ENCODE measurements around the gene KCND3. TPM values are rescaled to one million over a fixed set of nuclear protein-coding genes. Genes with fewer than 3 reads are reported as not detected.

Gene KCND3
- total RNA-seq, 1 donor from 2014 or later: 0.86 TPM

DNA sequence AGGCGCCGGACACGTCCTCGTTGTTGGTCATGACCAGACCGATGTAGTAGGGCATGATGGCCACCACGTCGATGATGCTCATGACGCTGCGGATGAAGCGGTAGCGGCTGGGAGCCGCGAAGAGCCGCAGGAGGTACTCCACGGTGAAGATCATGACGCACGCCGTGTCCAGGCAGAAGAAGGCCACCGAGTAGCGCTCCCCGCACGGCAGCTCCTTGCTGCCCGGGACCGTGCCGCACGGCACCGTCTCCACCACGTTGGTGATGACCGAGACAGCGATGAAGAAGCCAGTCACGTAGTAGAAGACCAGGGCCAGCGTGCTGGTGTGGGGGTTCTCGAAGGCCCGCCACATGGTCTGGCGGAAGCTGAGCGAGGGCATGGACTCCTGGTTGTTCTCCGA is 7.6 kb downstream of the KCND3 start:
- peaks cover 81% of the 10 kb centered on the region for H3K27me3 Mint-ChIP-seq (ENCODE audit: low read depth)
- DNase-seq (ENCODE audit: low read depth, low spot score): no peak
- no peaks in the 10 kb centered on the region for H3K4me1 Mint-ChIP-seq
- no peak overlapping the region for H3K27ac Mint-ChIP-seq (ENCODE audit: unreplicated experiment)
- TF ChIP-seq, protein P1, sequence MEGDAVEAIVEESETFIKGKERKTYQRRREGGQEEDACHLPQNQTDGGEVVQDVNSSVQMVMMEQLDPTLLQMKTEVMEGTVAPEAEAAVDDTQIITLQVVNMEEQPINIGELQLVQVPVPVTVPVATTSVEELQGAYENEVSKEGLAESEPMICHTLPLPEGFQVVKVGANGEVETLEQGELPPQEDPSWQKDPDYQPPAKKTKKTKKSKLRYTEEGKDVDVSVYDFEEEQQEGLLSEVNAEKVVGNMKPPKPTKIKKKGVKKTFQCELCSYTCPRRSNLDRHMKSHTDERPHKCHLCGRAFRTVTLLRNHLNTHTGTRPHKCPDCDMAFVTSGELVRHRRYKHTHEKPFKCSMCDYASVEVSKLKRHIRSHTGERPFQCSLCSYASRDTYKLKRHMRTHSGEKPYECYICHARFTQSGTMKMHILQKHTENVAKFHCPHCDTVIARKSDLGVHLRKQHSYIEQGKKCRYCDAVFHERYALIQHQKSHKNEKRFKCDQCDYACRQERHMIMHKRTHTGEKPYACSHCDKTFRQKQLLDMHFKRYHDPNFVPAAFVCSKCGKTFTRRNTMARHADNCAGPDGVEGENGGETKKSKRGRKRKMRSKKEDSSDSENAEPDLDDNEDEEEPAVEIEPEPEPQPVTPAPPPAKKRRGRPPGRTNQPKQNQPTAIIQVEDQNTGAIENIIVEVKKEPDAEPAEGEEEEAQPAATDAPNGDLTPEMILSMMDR (conservative IDR thresholded peaks at IDR 0.05): no peak
- no peak overlapping the region for H3K4me3 Mint-ChIP-seq
- no peaks in the 10 kb centered on the region for H3K36me3 Mint-ChIP-seq (ENCODE audit: low read depth)
- no peaks in the 10 kb centered on the region for H3K9me3 Mint-ChIP-seq

DNA sequence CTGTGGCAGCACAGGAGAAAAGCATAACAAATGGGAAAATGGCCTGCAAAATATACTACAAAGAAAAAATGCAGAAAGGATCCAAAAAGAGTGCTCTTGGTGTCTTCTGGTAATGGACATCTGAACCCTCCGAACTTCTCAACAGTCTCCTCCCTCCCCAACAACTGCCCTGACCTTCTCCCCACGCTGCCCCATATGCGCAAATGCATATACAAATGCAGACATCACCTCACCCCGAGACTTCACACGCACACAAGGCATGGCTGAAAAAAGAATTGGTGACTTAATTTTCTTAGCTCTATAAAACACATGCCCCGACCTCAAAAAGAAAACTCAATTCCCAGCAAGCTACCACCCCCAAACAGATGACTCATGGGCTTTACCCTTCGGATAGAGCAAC is 8.4 kb downstream of the KCND3 start:
- TF ChIP-seq, protein P1 (conservative IDR thresholded peaks at IDR 0.05): no peak
- H3K4me1 Mint-ChIP-seq: no peaks in the 10 kb centered on the region
- no peak overlapping the region for H3K27ac Mint-ChIP-seq (ENCODE audit: unreplicated experiment)
- DNase-seq (ENCODE audit: low read depth, low spot score): no peak
- no peaks in the 10 kb centered on the region for H3K9me3 Mint-ChIP-seq
- no peaks in the 10 kb centered on the region for H3K36me3 Mint-ChIP-seq (ENCODE audit: low read depth)
- H3K4me3 Mint-ChIP-seq: no peak overlapping the region
- H3K27me3 Mint-ChIP-seq (ENCODE audit: low read depth): peaks cover 81% of the 10 kb centered on the region

- no peak for DNase-seq (ENCODE audit: low read depth, low spot score)
- TF ChIP-seq, protein P1 (conservative IDR thresholded peaks at IDR 0.05): no peak
- Mint-ChIP-seq H3K27me3 (ENCODE audit: low read depth) (peaks cover 81% of the 10 kb centered on the region), H3K27ac (ENCODE audit: unreplicated experiment) (no peak overlapping the region), H3K9me3 (no peaks in the 10 kb centered on the region), H3K4me1 (no peaks in the 10 kb centered on the region), H3K36me3 (ENCODE audit: low read depth) (no peaks in the 10 kb centered on the region), H3K4me3 (no peak overlapping the region)
Measured at GRCh38 chr1:111980686-111981085, 8.8 kb downstream of the KCND3 start.

- Mint-ChIP-seq H3K4me1 (no peaks in the 10 kb centered on the region), H3K36me3 (ENCODE audit: low read depth) (no peaks in the 10 kb centered on the region), H3K9me3 (no peaks in the 10 kb centered on the region), H3K27ac (ENCODE audit: unreplicated experiment) (no peak overlapping the region), H3K4me3 (no peak overlapping the region), H3K27me3 (ENCODE audit: low read depth) (peaks cover 82% of the 10 kb centered on the region)
- DNase-seq (ENCODE audit: low read depth, low spot score): no peak
- TF ChIP-seq, protein P1 (conservative IDR thresholded peaks at IDR 0.05): no peak
Measured at GRCh38 chr1:111978695-111979094, 10.8 kb downstream of the KCND3 start.

DNA sequence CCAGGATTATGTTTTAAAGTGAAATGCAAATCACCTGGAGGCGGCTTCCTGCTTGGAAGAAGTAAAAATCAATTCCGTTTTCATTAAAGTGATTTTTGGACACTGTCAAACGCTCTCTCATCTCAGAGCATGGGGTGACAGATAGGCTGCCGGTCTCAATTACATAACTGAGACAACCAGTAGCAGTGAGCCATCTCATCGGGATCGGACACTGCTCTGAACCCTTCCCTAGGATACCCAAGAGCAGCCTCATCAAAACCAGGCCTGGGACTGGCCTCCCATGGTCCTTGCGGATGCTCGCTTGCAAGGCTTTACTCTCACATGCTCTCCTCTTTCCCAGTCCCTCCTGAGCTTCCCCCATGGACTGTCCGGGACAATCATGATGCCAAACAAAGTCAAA is 12.1 kb downstream of the KCND3 start:
- TF ChIP-seq, protein P1 (conservative IDR thresholded peaks at IDR 0.05): no peak
- no peak for DNase-seq (ENCODE audit: low read depth, low spot score)
- Mint-ChIP-seq H3K4me3 (no peak overlapping the region), H3K4me1 (no peaks in the 10 kb centered on the region), H3K27me3 (ENCODE audit: low read depth) (peaks cover 85% of the 10 kb centered on the region), H3K27ac (ENCODE audit: unreplicated experiment) (no peak overlapping the region), H3K9me3 (no peaks in the 10 kb centered on the region), H3K36me3 (ENCODE audit: low read depth) (no peaks in the 10 kb centered on the region)

- H3K36me3 Mint-ChIP-seq (ENCODE audit: low read depth): no peaks in the 10 kb centered on the region
- DNase-seq (ENCODE audit: low read depth, low spot score): no peak
- no peaks in the 10 kb centered on the region for H3K9me3 Mint-ChIP-seq
- no peak overlapping the region for H3K4me3 Mint-ChIP-seq
- H3K27me3 Mint-ChIP-seq (ENCODE audit: low read depth): peaks cover 88% of the 10 kb centered on the region
- TF ChIP-seq, protein P1 (conservative IDR thresholded peaks at IDR 0.05): no peak
- no peaks in the 10 kb centered on the region for H3K4me1 Mint-ChIP-seq
- H3K27ac Mint-ChIP-seq (ENCODE audit: unreplicated experiment): no peak overlapping the region
Measured at GRCh38 chr1:111976842-111977241, 12.6 kb downstream of the KCND3 start.
